Panc1 (cell line): Measurements from ENCODE around the gene RPL13. TPM values are rescaled to one million over a fixed set of nuclear protein-coding genes. Genes with fewer than 3 reads are reported as not detected.

Experiments used
- ATAC-seq: fragments of 200-7000 bp; cut with Tn5 transposase; 2 replicates; pipeline ENCODE4 v1.9.1; 2020; ENCODE audit warnings: mild to moderate bottlenecking, moderate library complexity
- BruUV-seq: library from RNA; stranded (reverse); fragments of 400-500 nt; replicated peaks from 2 replicates; lab custom pipeline; 2021; lab: Mats Ljungman, UMichigan
- CTCF ChIA-PET: fragments of 300-600 bp; sonication (Branson Sonifier 250); formaldehyde crosslinking; loops from one replicate; lab custom pipeline; 2022; ENCODE audit warnings: antibody characterized with exemption; lab: Charles Lee
- POLR2A ChIA-PET: fragments of 300-600 bp; sonication (Branson Sonifier 250); formaldehyde crosslinking; loops from one replicate; lab custom pipeline; 2022; ENCODE audit warnings: antibody characterized with exemption; lab: Charles Lee
- DNase-seq: peaks from one replicate; pipeline ENCODE4 v3.0.0-alpha.2; 2010; ENCODE audit warnings: low read depth, low spot score
- H3K27ac ChIP-seq: 2 replicates; pipeline ENCODE4 v1.5.1; 2011; ENCODE audit warnings: mild to moderate bottlenecking, low read length, inconsistent platforms
- H3K27me3 ChIP-seq: fragments of 200-500 bp; sonication (Bioruptor generic); 2 replicates; pipeline ENCODE4 v1.6.0; 2014; ENCODE audit warnings: low read length, inconsistent platforms; ENCODE audit not compliant: control insufficient read depth, insufficient read depth
- H3K36me3 ChIP-seq: fragments of 200-500 bp; sonication (Bioruptor generic); 2 replicates; pipeline ENCODE4 v1.5.1; 2014; ENCODE audit warnings: inconsistent platforms, mild to moderate bottlenecking, low read length, moderate library complexity; ENCODE audit not compliant: control insufficient read depth, insufficient read depth
- H3K4me1 ChIP-seq: 2 replicates; pipeline ENCODE4 v1.5.1; 2011; ENCODE audit warnings: inconsistent platforms, mild to moderate bottlenecking, low read length, moderate library complexity; ENCODE audit not compliant: control insufficient read depth, insufficient read depth
- H3K4me3 ChIP-seq, 2 experiments: 2 replicates each; pipeline ENCODE4 v1.5.1; 2011 to 2012; ENCODE audit warnings: low read depth in 2 of 2, low read length in 2 of 2, mild to moderate bottlenecking in 2 of 2, inconsistent platforms in 1 of 2, moderate library complexity in 1 of 2
- H3K9me3 ChIP-seq: fragments of 200-500 bp; sonication (Bioruptor generic); 2 replicates; pipeline ENCODE4 v1.5.1; 2014; ENCODE audit warnings: low read depth, mild to moderate bottlenecking, inconsistent platforms, low read length, moderate library complexity; ENCODE audit not compliant: control insufficient read depth, insufficient read depth
- CTCF ChIP-seq: fragments of 450-650 bp; IDR thresholded peaks from 2 replicates; pipeline ENCODE4 v1.5.1; 2017; ENCODE audit warnings: mild to moderate bottlenecking
- POLR2AphosphoS5 ChIP-seq: IDR thresholded peaks from 2 replicates; pipeline ENCODE4 v1.6.1; 2012; ENCODE audit warnings: mild to moderate bottlenecking, low read depth, low read length, moderate library complexity
- REST ChIP-seq, 2 experiments: IDR thresholded peaks; 2 replicates each; pipeline ENCODE4 v1.6.1; 2011 to 2012; ENCODE audit warnings: low read depth in 2 of 2, control low read depth in 1 of 2, low read length in 1 of 2, mild to moderate bottlenecking in 1 of 2, moderate library complexity in 1 of 2; ENCODE audit not compliant: insufficient read depth in 1 of 2
- SIN3A ChIP-seq: IDR thresholded peaks from 2 replicates; pipeline ENCODE4 v1.6.1; 2012; ENCODE audit warnings: low read depth, mild to moderate bottlenecking, low read length, moderate library complexity, borderline replicate concordance; ENCODE audit not compliant: insufficient read depth
- TCF7L2 ChIP-seq: IDR thresholded peaks from 2 replicates; pipeline ENCODE4 v1.6.1; 2011; ENCODE audit warnings: mild to moderate bottlenecking, low read depth, low read length, inconsistent platforms
- in situ Hi-C: cut with HindIII; loops from 2 replicates; pipeline ENCODE4 v1.10.0; 2016; ENCODE audit warnings: low sequenced_read_pairs, low pct_unique_long_range_greater_than_20kb
- intact Hi-C: fragments of 100-400 bp; cut with micrococcal nuclease; formaldehyde crosslinking; loops from one replicate; pipeline ENCODE4 v1.10.0; 2022; ENCODE audit not compliant: unreplicated experiment
- total RNA-seq: library from RNA; stranded (reverse); gene quantifications from one replicate; pipeline ENCODE4 v1.2.1, GENCODE V29; 2021; ENCODE audit not compliant: unreplicated experiment

The RPL13 gene
- total RNA-seq, 1 experiment from 2014 or later: 965 TPM

GRCh38 chr16:89550421-89551007 is 10.0 kb upstream of the RPL13 start:
- no peak for DNase-seq
- H3K27me3 ChIP-seq: no peaks in the 10 kb centered on the region
- CTCF ChIA-PET: no interaction called here
- no peak overlapping the region for H3K27ac ChIP-seq
- H3K36me3 ChIP-seq: peaks cover 5% of the 10 kb centered on the region; the same call in 1 of the 2 replicates
- intact Hi-C loops (no loop called here), in situ Hi-C loops (no loop called here)
- no peak for ATAC-seq
- TF ChIP-seq REST (IDR thresholded peaks at IDR 0.05; ENCODE audit: insufficient read depth in 1 of 2, low read depth in 2 of 2, low read length in 1 of 2) (no peak), CTCF (no peak), POLR2AphosphoS5 (no peak), SIN3A (no peak), TCF7L2 (no peak)
- no peak overlapping the region for H3K4me3 ChIP-seq
- H3K9me3 ChIP-seq: no peaks in the 10 kb centered on the region
- BruUV-seq: no TSS peak
- POLR2A ChIA-PET: no interaction called here
- no peaks in the 10 kb centered on the region for H3K4me1 ChIP-seq

GRCh38 chr16:89552329-89552728 is 8.2 kb upstream of the RPL13 start:
- in situ Hi-C loops (no loop called here), intact Hi-C loops (no loop called here)
- no peaks in the 10 kb centered on the region for H3K9me3 ChIP-seq
- H3K4me3 ChIP-seq: no peak overlapping the region
- POLR2A ChIA-PET: interaction anchor here (0.5 kb wide), 1 partner anchor 10 kb away, joined by 3 read pairs; no protein-coding TSS in a partner anchor
- BruUV-seq: no TSS peak
- ATAC-seq: no peak
- CTCF ChIA-PET: no interaction called here
- DNase-seq: no peak
- TF ChIP-seq TCF7L2 (no peak), POLR2AphosphoS5 (no peak), CTCF (no peak), REST (IDR thresholded peaks at IDR 0.05; ENCODE audit: insufficient read depth in 1 of 2, low read depth in 2 of 2, low read length in 1 of 2) (no peak), SIN3A (no peak)
- no peaks in the 10 kb centered on the region for H3K27me3 ChIP-seq
- peaks cover 5% of the 10 kb centered on the region; the same call in 1 of the 2 replicates for H3K36me3 ChIP-seq
- H3K27ac ChIP-seq: no peak overlapping the region
- H3K4me1 ChIP-seq: no peaks in the 10 kb centered on the region
